Panc1 (cell line): Measurements from ENCODE around the gene TENM3. TPM values are rescaled to one million over a fixed set of nuclear protein-coding genes. Genes with fewer than 3 reads are reported as not detected.

Experiments
- ATAC-seq: fragments of 200-7000 bp; cut with Tn5 transposase; 2 replicates; pipeline ENCODE4 v1.9.1; 2020; ENCODE audit warnings: mild to moderate bottlenecking, moderate library complexity
- BruUV-seq: library from RNA; stranded (reverse); fragments of 400-500 nt; replicated peaks from 2 replicates; lab custom pipeline; 2021; lab: Mats Ljungman, UMichigan
- CTCF ChIA-PET: fragments of 300-600 bp; sonication (Branson Sonifier 250); formaldehyde crosslinking; loops from one replicate; lab custom pipeline; 2022; ENCODE audit warnings: antibody characterized with exemption; lab: Charles Lee
- POLR2A ChIA-PET: fragments of 300-600 bp; sonication (Branson Sonifier 250); formaldehyde crosslinking; loops from one replicate; lab custom pipeline; 2022; ENCODE audit warnings: antibody characterized with exemption; lab: Charles Lee
- DNase-seq: peaks from one replicate; pipeline ENCODE4 v3.0.0-alpha.2; 2010; ENCODE audit warnings: low read depth, low spot score
- H3K27ac ChIP-seq: 2 replicates; pipeline ENCODE4 v1.5.1; 2011; ENCODE audit warnings: mild to moderate bottlenecking, low read length, inconsistent platforms
- H3K27me3 ChIP-seq: fragments of 200-500 bp; sonication (Bioruptor generic); 2 replicates; pipeline ENCODE4 v1.6.0; 2014; ENCODE audit warnings: low read length, inconsistent platforms; ENCODE audit not compliant: control insufficient read depth, insufficient read depth
- H3K36me3 ChIP-seq: fragments of 200-500 bp; sonication (Bioruptor generic); 2 replicates; pipeline ENCODE4 v1.5.1; 2014; ENCODE audit warnings: inconsistent platforms, mild to moderate bottlenecking, low read length, moderate library complexity; ENCODE audit not compliant: control insufficient read depth, insufficient read depth
- H3K4me1 ChIP-seq: 2 replicates; pipeline ENCODE4 v1.5.1; 2011; ENCODE audit warnings: inconsistent platforms, mild to moderate bottlenecking, low read length, moderate library complexity; ENCODE audit not compliant: control insufficient read depth, insufficient read depth
- H3K4me3 ChIP-seq, 2 experiments: 2 replicates each; pipeline ENCODE4 v1.5.1; 2011 to 2012; ENCODE audit warnings: low read depth in 2 of 2, low read length in 2 of 2, mild to moderate bottlenecking in 2 of 2, inconsistent platforms in 1 of 2, moderate library complexity in 1 of 2
- H3K9me3 ChIP-seq: fragments of 200-500 bp; sonication (Bioruptor generic); 2 replicates; pipeline ENCODE4 v1.5.1; 2014; ENCODE audit warnings: low read depth, mild to moderate bottlenecking, inconsistent platforms, low read length, moderate library complexity; ENCODE audit not compliant: control insufficient read depth, insufficient read depth
- POLR2AphosphoS5 ChIP-seq: IDR thresholded peaks from 2 replicates; pipeline ENCODE4 v1.6.1; 2012; ENCODE audit warnings: mild to moderate bottlenecking, low read depth, low read length, moderate library complexity
- SIN3A ChIP-seq: IDR thresholded peaks from 2 replicates; pipeline ENCODE4 v1.6.1; 2012; ENCODE audit warnings: low read depth, mild to moderate bottlenecking, low read length, moderate library complexity, borderline replicate concordance; ENCODE audit not compliant: insufficient read depth
- TCF7L2 ChIP-seq: IDR thresholded peaks from 2 replicates; pipeline ENCODE4 v1.6.1; 2011; ENCODE audit warnings: mild to moderate bottlenecking, low read depth, low read length, inconsistent platforms
- in situ Hi-C: cut with HindIII; loops from 2 replicates; pipeline ENCODE4 v1.10.0; 2016; ENCODE audit warnings: low sequenced_read_pairs, low pct_unique_long_range_greater_than_20kb
- intact Hi-C: fragments of 100-400 bp; cut with micrococcal nuclease; formaldehyde crosslinking; loops from one replicate; pipeline ENCODE4 v1.10.0; 2022; ENCODE audit not compliant: unreplicated experiment
- total RNA-seq: library from RNA; stranded (reverse); gene quantifications from one replicate; pipeline ENCODE4 v1.2.1, GENCODE V29; 2021; ENCODE audit not compliant: unreplicated experiment
- TF ChIP-seq, protein P1 (sequence below), 2 experiments: IDR thresholded peaks; 2 replicates each; pipeline ENCODE4 v1.6.1; 2011 to 2012; ENCODE audit warnings: low read depth in 2 of 2, control low read depth in 1 of 2, low read length in 1 of 2, mild to moderate bottlenecking in 1 of 2, moderate library complexity in 1 of 2; ENCODE audit not compliant: insufficient read depth in 1 of 2
- TF ChIP-seq, protein P2 (sequence below): fragments of 450-650 bp; IDR thresholded peaks from 2 replicates; pipeline ENCODE4 v1.5.1; 2017; ENCODE audit warnings: mild to moderate bottlenecking

The TENM3 gene
- total RNA-seq, 1 experiment from 2014 or later, result 0.95 TPM

DNA sequence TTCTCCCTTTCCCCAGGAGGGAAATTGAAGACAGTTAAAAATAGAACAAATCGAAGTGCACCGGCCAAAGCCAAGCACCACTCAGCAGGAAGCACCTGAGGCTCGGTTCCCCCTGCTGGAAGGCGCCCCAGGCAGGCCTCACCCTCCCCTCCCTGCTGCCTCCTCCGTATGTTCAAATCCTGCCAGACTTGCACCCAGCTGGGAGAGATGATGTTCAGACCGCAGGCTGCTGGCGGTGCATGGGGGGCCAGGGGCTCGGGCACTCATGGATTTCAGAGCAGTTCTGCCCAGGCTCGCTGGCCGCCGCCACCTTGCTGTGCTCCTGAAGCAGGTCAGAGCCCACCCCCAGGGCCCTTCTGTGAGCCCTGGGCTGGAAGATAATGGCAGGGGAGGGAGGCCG lies 582.6 kb downstream of the TENM3 start:
- DNase-seq (no peak), ATAC-seq (no peak)
- BruUV-seq, result no TSS peak
- Histone ChIP-seq H3K9me3 (no peaks in the 10 kb centered on the region), H3K27me3 (no peaks in the 10 kb centered on the region), H3K4me3 (no peak overlapping the region), H3K36me3 (no peaks in the 10 kb centered on the region), H3K4me1 (no peaks in the 10 kb centered on the region), H3K27ac (no peak overlapping the region)
- intact Hi-C loops (no loop called here), in situ Hi-C loops (no loop called here)
- TF ChIP-seq SIN3A (no peak), TCF7L2 (no peak), POLR2AphosphoS5 (no peak)
- TF ChIP-seq, protein P1, sequence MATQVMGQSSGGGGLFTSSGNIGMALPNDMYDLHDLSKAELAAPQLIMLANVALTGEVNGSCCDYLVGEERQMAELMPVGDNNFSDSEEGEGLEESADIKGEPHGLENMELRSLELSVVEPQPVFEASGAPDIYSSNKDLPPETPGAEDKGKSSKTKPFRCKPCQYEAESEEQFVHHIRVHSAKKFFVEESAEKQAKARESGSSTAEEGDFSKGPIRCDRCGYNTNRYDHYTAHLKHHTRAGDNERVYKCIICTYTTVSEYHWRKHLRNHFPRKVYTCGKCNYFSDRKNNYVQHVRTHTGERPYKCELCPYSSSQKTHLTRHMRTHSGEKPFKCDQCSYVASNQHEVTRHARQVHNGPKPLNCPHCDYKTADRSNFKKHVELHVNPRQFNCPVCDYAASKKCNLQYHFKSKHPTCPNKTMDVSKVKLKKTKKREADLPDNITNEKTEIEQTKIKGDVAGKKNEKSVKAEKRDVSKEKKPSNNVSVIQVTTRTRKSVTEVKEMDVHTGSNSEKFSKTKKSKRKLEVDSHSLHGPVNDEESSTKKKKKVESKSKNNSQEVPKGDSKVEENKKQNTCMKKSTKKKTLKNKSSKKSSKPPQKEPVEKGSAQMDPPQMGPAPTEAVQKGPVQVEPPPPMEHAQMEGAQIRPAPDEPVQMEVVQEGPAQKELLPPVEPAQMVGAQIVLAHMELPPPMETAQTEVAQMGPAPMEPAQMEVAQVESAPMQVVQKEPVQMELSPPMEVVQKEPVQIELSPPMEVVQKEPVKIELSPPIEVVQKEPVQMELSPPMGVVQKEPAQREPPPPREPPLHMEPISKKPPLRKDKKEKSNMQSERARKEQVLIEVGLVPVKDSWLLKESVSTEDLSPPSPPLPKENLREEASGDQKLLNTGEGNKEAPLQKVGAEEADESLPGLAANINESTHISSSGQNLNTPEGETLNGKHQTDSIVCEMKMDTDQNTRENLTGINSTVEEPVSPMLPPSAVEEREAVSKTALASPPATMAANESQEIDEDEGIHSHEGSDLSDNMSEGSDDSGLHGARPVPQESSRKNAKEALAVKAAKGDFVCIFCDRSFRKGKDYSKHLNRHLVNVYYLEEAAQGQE (IDR thresholded peaks at IDR 0.05; ENCODE audit: insufficient read depth in 1 of 2, low read depth in 2 of 2, low read length in 1 of 2), result no peak
- TF ChIP-seq, protein P2, sequence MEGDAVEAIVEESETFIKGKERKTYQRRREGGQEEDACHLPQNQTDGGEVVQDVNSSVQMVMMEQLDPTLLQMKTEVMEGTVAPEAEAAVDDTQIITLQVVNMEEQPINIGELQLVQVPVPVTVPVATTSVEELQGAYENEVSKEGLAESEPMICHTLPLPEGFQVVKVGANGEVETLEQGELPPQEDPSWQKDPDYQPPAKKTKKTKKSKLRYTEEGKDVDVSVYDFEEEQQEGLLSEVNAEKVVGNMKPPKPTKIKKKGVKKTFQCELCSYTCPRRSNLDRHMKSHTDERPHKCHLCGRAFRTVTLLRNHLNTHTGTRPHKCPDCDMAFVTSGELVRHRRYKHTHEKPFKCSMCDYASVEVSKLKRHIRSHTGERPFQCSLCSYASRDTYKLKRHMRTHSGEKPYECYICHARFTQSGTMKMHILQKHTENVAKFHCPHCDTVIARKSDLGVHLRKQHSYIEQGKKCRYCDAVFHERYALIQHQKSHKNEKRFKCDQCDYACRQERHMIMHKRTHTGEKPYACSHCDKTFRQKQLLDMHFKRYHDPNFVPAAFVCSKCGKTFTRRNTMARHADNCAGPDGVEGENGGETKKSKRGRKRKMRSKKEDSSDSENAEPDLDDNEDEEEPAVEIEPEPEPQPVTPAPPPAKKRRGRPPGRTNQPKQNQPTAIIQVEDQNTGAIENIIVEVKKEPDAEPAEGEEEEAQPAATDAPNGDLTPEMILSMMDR, result no peak
- CTCF ChIA-PET, result no interaction called here
- POLR2A ChIA-PET, result no interaction called here

DNA sequence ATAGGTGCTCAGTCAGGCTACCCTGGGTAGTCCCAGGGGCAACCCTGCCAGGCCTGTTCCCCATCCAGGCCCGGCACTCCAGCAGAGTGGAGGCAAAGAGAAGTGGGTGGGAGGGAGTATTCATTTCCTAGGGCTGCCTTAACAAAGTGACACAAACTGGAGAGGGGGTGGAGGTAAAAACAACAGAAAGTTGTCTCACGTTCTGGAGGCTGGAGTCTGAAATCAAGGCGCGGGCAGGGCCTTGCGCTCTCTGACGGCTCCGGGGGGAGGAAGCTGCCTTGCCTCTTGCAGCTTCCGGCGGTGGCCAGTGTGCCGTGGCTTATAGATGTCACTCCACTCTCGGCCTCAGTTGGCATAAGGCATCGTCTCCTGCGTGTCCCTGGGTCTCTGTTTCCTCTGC lies 583.2 kb downstream of the TENM3 start:
- Histone ChIP-seq H3K27me3 (no peaks in the 10 kb centered on the region), H3K4me1 (no peaks in the 10 kb centered on the region), H3K9me3 (no peaks in the 10 kb centered on the region), H3K27ac (no peak overlapping the region), H3K36me3 (no peaks in the 10 kb centered on the region), H3K4me3 (no peak overlapping the region)
- ChIA-PET POLR2A (no interaction called here), CTCF (no interaction called here)
- no peak for TF ChIP-seq SIN3A
- TF ChIP-seq, protein P2, result no peak
- TF ChIP-seq, protein P1 (IDR thresholded peaks at IDR 0.05; ENCODE audit: insufficient read depth in 1 of 2, low read depth in 2 of 2, low read length in 1 of 2), result no peak
- no peak for TF ChIP-seq TCF7L2
- TF ChIP-seq POLR2AphosphoS5, result no peak
- ATAC-seq (no peak), DNase-seq (no peak)
- no TSS peak for BruUV-seq
- in situ Hi-C loops (no loop called here), intact Hi-C loops (no loop called here)
